ENCODE measurements around the gene ULK3. TPM values are rescaled to one million over a fixed set of nuclear protein-coding genes. Genes with fewer than 3 reads are reported as not detected.
A peak's percentile ranks its signal among the peaks of the same experiment; 100 is the strongest.

ULK3 gene
- total and polyA plus RNA-seq, 2 experiments from 2014 or later: 40.4 to 45.7 TPM

- no peak for TF ChIP-seq EZH2phosphoT487 (IDR thresholded peaks at IDR 0.05; ENCODE audit: low read depth, severe bottlenecking, unreplicated experiment)
- no peak for TF ChIP-seq CTCF (IDR thresholded peaks at IDR 0.05; ENCODE audit: poor library complexity)
- TF ChIP-seq EZH2 (IDR thresholded peaks at IDR 0.05; ENCODE audit: borderline replicate concordance): no peak
- Histone ChIP-seq H3K27ac (peak overlapping the region; percentile 98), H3K4me1 (ENCODE audit: insufficient read depth) (peaks cover 71% of the 10 kb centered on the region), H3K79me2 (peaks cover 95% of the 10 kb centered on the region), H2AFZ (no peak overlapping the region), H4K20me1 (ENCODE audit: insufficient read depth, poor library complexity, severe bottlenecking) (peaks cover 57% of the 10 kb centered on the region), H3K9me2 (replicated peaks; ENCODE audit: insufficient read depth) (no peaks in the 10 kb centered on the region), H3K36me3 (replicated peaks; ENCODE audit: insufficient read depth, low read depth) (no peaks in the 10 kb centered on the region), H3K27me3 (no peaks in the 10 kb centered on the region), H3K4me3 (no peak overlapping the region), H3K9me3 (ENCODE audit: low read depth) (no peaks in the 10 kb centered on the region), H3K4me2 (peak overlapping the region; percentile 46)
- DNase-seq (ENCODE audit: low spot score): no peak
- 74% methylated on average over 1 of the region's 1 CpG for WGBS (ENCODE audit: low lambda C conversion rate, missing lambda C conversion rate)
Measured at GRCh38 chr15:74867466-74868038, 24.6 kb upstream of the ULK3 start.

- no peak for TF ChIP-seq EZH2phosphoT487 (IDR thresholded peaks at IDR 0.05; ENCODE audit: low read depth, severe bottlenecking, unreplicated experiment)
- no peak for TF ChIP-seq EZH2 (IDR thresholded peaks at IDR 0.05; ENCODE audit: borderline replicate concordance)
- no peak for TF ChIP-seq CTCF (IDR thresholded peaks at IDR 0.05; ENCODE audit: poor library complexity)
- Histone ChIP-seq H3K4me3 (no peak overlapping the region), H3K27me3 (no peaks in the 10 kb centered on the region), H3K9me3 (ENCODE audit: low read depth) (no peaks in the 10 kb centered on the region), H2AFZ (no peak overlapping the region), H3K9me2 (replicated peaks; ENCODE audit: insufficient read depth) (no peaks in the 10 kb centered on the region), H3K4me2 (no peak overlapping the region), H3K27ac (peak overlapping the region; percentile 98), H3K79me2 (peaks cover 93% of the 10 kb centered on the region), H3K4me1 (ENCODE audit: insufficient read depth) (peaks cover 58% of the 10 kb centered on the region), H4K20me1 (ENCODE audit: insufficient read depth, poor library complexity, severe bottlenecking) (peaks cover 68% of the 10 kb centered on the region), H3K36me3 (replicated peaks; ENCODE audit: insufficient read depth, low read depth) (no peaks in the 10 kb centered on the region)
- peak; percentile 56 for DNase-seq (ENCODE audit: low spot score)
- 72% methylated on average over 6 of the region's 6 CpGs for WGBS (ENCODE audit: low lambda C conversion rate, missing lambda C conversion rate)
Measured at GRCh38 chr15:74866090-74866489, 23.1 kb upstream of the ULK3 start.

- 85% methylated on average over 2 of the region's 2 CpGs for WGBS (ENCODE audit: low lambda C conversion rate, missing lambda C conversion rate)
- H4K20me1 ChIP-seq (ENCODE audit: insufficient read depth, poor library complexity, severe bottlenecking): peaks cover 69% of the 10 kb centered on the region
- peaks cover 95% of the 10 kb centered on the region for H3K79me2 ChIP-seq
Measured at GRCh38 chr15:74865316-74865715, 22.4 kb upstream of the ULK3 start.

More at GRCh38 chr15:74865316-74865715, 22.4 kb upstream of the ULK3 start:
- TF ChIP-seq CTCF (IDR thresholded peaks at IDR 0.05; ENCODE audit: poor library complexity) (no peak), EZH2 (IDR thresholded peaks at IDR 0.05; ENCODE audit: borderline replicate concordance) (no peak), EZH2phosphoT487 (IDR thresholded peaks at IDR 0.05; ENCODE audit: low read depth, severe bottlenecking, unreplicated experiment) (no peak)
- H3K36me3 ChIP-seq (replicated peaks; ENCODE audit: insufficient read depth, low read depth): no peaks in the 10 kb centered on the region
- H3K4me2 ChIP-seq: no peak overlapping the region
- H3K4me3 ChIP-seq: no peak overlapping the region
- no peaks in the 10 kb centered on the region for H3K9me2 ChIP-seq (replicated peaks; ENCODE audit: insufficient read depth)
- H3K27ac ChIP-seq: peak overlapping the region; percentile 98
- no peaks in the 10 kb centered on the region for H3K9me3 ChIP-seq (ENCODE audit: low read depth)
- H3K4me1 ChIP-seq (ENCODE audit: insufficient read depth): peaks cover 50% of the 10 kb centered on the region
- no peak overlapping the region for H2AFZ ChIP-seq
- no peak for DNase-seq (ENCODE audit: low spot score)
- H3K27me3 ChIP-seq: no peaks in the 10 kb centered on the region

Measured in hepatocyte (in vitro differentiated cells).